ENCODE results near the gene PICALM. TPM values are rescaled to one million over a fixed set of nuclear protein-coding genes. Genes with fewer than 3 reads are reported as not detected.

PICALM gene
- total and polyA plus RNA-seq, 2 of the 13 experiments (the other 11 are each of a cell fraction or from before 2014, with no cell fraction given): 97.6 to 154 TPM

DNA sequence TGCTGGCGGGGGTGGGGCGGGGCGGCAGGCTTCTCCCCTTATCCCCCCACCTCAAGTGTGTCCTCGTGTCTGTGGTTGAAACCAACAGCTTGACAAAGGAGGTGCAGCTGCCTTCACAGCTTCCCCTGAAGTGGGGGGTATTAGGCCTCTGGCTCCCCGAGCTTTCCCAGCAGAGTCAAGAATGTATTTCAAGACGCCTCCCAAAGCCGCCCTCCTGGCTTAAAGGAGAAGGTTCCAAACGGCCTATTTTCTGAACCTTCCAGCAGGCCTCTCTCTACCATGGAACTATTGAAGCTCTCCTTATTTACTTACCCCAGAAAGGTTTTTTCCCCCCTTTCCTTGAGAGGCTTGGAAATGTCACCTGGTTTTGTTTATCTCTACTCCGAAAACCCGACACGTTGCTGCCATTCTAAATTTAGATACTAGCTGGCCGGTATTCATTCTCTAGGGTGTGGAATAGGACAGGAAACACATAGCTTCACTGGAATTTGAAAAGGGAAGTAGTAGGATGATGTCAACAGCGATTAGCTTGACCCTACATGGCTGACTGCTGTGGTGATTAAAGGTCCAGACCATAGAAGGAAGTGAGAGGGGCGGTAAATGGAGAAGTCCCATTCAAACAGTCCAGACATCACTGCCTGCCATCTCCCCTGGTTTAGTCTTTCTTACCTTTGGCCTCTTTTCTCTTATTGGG is 671 bp upstream of the PICALM start (continued):
- TF ChIP-seq, protein P1, sequence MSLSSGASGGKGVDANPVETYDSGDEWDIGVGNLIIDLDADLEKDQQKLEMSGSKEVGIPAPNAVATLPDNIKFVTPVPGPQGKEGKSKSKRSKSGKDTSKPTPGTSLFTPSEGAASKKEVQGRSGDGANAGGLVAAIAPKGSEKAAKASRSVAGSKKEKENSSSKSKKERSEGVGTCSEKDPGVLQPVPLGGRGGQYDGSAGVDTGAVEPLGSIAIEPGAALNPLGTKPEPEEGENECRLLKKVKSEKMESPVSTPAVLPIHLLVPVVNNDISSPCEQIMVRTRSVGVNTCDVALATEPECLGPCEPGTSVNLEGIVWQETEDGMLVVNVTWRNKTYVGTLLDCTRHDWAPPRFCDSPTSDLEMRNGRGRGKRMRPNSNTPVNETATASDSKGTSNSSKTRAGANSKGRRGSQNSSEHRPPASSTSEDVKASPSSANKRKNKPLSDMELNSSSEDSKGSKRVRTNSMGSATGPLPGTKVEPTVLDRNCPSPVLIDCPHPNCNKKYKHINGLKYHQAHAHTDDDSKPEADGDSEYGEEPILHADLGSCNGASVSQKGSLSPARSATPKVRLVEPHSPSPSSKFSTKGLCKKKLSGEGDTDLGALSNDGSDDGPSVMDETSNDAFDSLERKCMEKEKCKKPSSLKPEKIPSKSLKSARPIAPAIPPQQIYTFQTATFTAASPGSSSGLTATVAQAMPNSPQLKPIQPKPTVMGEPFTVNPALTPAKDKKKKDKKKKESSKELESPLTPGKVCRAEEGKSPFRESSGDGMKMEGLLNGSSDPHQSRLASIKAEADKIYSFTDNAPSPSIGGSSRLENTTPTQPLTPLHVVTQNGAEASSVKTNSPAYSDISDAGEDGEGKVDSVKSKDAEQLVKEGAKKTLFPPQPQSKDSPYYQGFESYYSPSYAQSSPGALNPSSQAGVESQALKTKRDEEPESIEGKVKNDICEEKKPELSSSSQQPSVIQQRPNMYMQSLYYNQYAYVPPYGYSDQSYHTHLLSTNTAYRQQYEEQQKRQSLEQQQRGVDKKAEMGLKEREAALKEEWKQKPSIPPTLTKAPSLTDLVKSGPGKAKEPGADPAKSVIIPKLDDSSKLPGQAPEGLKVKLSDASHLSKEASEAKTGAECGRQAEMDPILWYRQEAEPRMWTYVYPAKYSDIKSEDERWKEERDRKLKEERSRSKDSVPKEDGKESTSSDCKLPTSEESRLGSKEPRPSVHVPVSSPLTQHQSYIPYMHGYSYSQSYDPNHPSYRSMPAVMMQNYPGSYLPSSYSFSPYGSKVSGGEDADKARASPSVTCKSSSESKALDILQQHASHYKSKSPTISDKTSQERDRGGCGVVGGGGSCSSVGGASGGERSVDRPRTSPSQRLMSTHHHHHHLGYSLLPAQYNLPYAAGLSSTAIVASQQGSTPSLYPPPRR (CRISPR knock-in tag; IDR thresholded peaks at IDR 0.05; ENCODE audit: borderline replicate concordance): no peak
- TF ChIP-seq DNMT3B (CRISPR knock-in tag; conservative IDR thresholded peaks at IDR 0.05): 0 out of 2 replicates have a peak, but pooled peaks have one; percentile 32
- no peak for TF ChIP-seq PAF1 (CRISPR knock-in tag; IDR thresholded peaks at IDR 0.05)
- TF ChIP-seq ZFY (CRISPR knock-in tag; IDR thresholded peaks at IDR 0.05): peak; percentile 80
- TF ChIP-seq NONO (IDR thresholded peaks at IDR 0.05): no peak
- TF ChIP-seq NONO (CRISPR knock-in tag; conservative IDR thresholded peaks at IDR 0.05): peak; percentile 6; the same call in 1 of the 2 replicates
- TF ChIP-seq, protein P2, sequence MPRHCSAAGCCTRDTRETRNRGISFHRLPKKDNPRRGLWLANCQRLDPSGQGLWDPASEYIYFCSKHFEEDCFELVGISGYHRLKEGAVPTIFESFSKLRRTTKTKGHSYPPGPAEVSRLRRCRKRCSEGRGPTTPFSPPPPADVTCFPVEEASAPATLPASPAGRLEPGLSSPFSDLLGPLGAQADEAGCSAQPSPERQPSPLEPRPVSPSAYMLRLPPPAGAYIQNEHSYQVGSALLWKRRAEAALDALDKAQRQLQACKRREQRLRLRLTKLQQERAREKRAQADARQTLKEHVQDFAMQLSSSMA (CRISPR knock-in tag; IDR thresholded peaks at IDR 0.05): no peak
- TF ChIP-seq ZSCAN25 (CRISPR knock-in tag; IDR thresholded peaks at IDR 0.05): no peak
- TF ChIP-seq REL (CRISPR knock-in tag; conservative IDR thresholded peaks at IDR 0.05): no peak
- no peak for TF ChIP-seq ZNF33B (CRISPR knock-in tag; IDR thresholded peaks at IDR 0.05)
- no peak for TF ChIP-seq KMT2B (CRISPR knock-in tag; IDR thresholded peaks at IDR 0.05)
- TF ChIP-seq, protein P3, sequence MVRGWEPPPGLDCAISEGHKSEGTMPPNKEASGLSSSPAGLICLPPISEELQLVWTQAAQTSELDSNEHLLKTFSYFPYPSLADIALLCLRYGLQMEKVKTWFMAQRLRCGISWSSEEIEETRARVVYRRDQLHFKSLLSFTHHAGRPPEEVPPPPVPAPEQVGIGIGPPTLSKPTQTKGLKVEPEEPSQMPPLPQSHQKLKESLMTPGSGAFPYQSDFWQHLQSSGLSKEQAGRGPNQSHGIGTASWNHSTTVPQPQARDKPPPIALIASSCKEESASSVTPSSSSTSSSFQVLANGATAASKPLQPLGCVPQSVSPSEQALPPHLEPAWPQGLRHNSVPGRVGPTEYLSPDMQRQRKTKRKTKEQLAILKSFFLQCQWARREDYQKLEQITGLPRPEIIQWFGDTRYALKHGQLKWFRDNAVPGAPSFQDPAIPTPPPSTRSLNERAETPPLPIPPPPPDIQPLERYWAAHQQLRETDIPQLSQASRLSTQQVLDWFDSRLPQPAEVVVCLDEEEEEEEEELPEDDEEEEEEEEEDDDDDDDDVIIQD (CRISPR knock-in tag; IDR thresholded peaks at IDR 0.05; ENCODE audit: low read depth): no peak
- no peak; the same call in 1 of the 2 replicates for TF ChIP-seq PITX1 (CRISPR knock-in tag; IDR thresholded peaks at IDR 0.05)
- TF ChIP-seq, protein P4, sequence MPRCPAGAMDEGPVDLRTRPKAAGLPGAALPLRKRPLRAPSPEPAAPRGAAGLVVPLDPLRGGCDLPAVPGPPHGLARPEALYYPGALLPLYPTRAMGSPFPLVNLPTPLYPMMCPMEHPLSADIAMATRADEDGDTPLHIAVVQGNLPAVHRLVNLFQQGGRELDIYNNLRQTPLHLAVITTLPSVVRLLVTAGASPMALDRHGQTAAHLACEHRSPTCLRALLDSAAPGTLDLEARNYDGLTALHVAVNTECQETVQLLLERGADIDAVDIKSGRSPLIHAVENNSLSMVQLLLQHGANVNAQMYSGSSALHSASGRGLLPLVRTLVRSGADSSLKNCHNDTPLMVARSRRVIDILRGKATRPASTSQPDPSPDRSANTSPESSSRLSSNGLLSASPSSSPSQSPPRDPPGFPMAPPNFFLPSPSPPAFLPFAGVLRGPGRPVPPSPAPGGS (CRISPR knock-in tag; IDR thresholded peaks at IDR 0.05): no peak
- TF ChIP-seq, protein P5, sequence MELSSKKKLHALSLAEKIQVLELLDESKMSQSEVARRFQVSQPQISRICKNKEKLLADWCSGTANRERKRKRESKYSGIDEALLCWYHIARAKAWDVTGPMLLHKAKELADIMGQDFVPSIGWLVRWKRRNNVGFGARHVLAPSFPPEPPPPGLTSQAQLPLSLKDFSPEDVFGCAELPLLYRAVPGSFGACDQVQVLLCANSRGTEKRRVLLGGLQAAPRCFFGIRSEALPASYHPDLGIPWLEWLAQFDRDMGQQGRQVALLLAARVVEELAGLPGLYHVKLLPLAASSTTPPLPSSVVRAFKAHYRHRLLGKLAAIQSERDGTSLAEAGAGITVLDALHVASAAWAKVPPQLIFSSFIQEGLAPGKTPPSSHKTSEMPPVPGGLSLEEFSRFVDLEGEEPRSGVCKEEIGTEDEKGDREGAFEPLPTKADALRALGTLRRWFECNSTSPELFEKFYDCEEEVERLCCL (CRISPR knock-in tag; IDR thresholded peaks at IDR 0.05; ENCODE audit: borderline replicate concordance): no peak
- TF ChIP-seq, protein P6, sequence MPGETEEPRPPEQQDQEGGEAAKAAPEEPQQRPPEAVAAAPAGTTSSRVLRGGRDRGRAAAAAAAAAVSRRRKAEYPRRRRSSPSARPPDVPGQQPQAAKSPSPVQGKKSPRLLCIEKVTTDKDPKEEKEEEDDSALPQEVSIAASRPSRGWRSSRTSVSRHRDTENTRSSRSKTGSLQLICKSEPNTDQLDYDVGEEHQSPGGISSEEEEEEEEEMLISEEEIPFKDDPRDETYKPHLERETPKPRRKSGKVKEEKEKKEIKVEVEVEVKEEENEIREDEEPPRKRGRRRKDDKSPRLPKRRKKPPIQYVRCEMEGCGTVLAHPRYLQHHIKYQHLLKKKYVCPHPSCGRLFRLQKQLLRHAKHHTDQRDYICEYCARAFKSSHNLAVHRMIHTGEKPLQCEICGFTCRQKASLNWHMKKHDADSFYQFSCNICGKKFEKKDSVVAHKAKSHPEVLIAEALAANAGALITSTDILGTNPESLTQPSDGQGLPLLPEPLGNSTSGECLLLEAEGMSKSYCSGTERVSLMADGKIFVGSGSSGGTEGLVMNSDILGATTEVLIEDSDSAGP (CRISPR knock-in tag; IDR thresholded peaks at IDR 0.05; ENCODE audit: borderline replicate concordance): peak; percentile 52; the same call in 1 of the 2 replicates
- no peak for TF ChIP-seq ZNF598 (CRISPR knock-in tag; IDR thresholded peaks at IDR 0.05; ENCODE audit: borderline replicate concordance)
- TF ChIP-seq KDM4B (CRISPR knock-in tag; IDR thresholded peaks at IDR 0.05): 0 out of 2 replicates have a peak, but pooled peaks have one; percentile 9
